ENCODE measurements around the gene TMEM201. TPM values are rescaled to one million over a fixed set of nuclear protein-coding genes. Genes with fewer than 3 reads are reported as not detected.
A peak's percentile ranks its signal among the peaks of the same experiment; 100 is the strongest.

The TMEM201 gene
- total and polyA plus RNA-seq, 2 donors (not counting 3 experiments of a cell fraction or from before 2014, with no cell fraction given), result 8.3 to 24.8 TPM

DNA sequence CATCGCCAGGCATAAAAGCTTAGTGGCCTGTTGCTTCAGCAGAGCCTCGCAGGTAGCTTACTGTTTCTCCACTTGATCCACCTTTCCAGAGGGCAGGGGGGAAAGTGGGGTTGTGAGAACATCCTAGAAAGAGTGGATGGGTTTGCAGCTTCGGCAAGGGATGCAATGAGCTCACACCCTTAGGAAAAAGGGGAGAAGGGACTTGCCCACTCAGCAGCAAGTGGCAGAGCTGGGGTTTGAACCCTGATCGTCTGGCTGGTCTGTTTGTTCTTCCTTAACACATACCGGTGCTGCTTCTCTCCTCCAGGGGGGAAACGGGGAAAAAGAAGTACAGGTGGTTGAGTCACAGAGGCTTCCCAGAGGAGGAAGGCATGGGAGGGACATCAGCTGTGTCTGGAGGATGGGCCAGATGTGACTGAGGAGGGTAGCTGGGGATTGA, 1.0 kb downstream of the TMEM201 start:
- H2AFZ ChIP-seq (ENCODE audit: low read depth, low read length), result peak overlapping the region; percentile 69
- no peaks in the 10 kb centered on the region for H3K36me3 ChIP-seq (ENCODE audit: control insufficient read depth in 2 of 2, extremely low read depth in 1 of 2, insufficient read depth in 2 of 2, low read length in 2 of 2)
- H3K4me3 ChIP-seq (replicated peaks in 1 of 3; ENCODE audit: insufficient read depth in 1 of 3, low read depth in 1 of 3, low read length in 3 of 3), result peak overlapping the region; percentile 54 to 75 (median 71)
- FAIRE-seq, result peak; percentile 78
- H3K79me2 ChIP-seq (ENCODE audit: control insufficient read depth, insufficient read depth, low read length), result peaks cover 56% of the 10 kb centered on the region
- TF ChIP-seq, protein P1, sequence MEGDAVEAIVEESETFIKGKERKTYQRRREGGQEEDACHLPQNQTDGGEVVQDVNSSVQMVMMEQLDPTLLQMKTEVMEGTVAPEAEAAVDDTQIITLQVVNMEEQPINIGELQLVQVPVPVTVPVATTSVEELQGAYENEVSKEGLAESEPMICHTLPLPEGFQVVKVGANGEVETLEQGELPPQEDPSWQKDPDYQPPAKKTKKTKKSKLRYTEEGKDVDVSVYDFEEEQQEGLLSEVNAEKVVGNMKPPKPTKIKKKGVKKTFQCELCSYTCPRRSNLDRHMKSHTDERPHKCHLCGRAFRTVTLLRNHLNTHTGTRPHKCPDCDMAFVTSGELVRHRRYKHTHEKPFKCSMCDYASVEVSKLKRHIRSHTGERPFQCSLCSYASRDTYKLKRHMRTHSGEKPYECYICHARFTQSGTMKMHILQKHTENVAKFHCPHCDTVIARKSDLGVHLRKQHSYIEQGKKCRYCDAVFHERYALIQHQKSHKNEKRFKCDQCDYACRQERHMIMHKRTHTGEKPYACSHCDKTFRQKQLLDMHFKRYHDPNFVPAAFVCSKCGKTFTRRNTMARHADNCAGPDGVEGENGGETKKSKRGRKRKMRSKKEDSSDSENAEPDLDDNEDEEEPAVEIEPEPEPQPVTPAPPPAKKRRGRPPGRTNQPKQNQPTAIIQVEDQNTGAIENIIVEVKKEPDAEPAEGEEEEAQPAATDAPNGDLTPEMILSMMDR (IDR thresholded peaks at IDR 0.05; ENCODE audit: extremely low read depth in 1 of 2, insufficient read depth in 1 of 2, low read depth in 1 of 2, low read length in 2 of 2), result no peak
- TF ChIP-seq JUN (IDR thresholded peaks at IDR 0.05; ENCODE audit: borderline replicate concordance, insufficient read depth, insufficient read length, low read depth) (no peak), POLR2A (IDR thresholded peaks at IDR 0.05; ENCODE audit: low read depth, low read length) (no peak), POLR2AphosphoS5 (IDR thresholded peaks at IDR 0.05; ENCODE audit: insufficient read depth, low read depth, low read length) (no peak), GATA2 (IDR thresholded peaks at IDR 0.05; ENCODE audit: insufficient read depth, insufficient read length, low read depth, low read length) (no peak), EZH2 (IDR thresholded peaks at IDR 0.05; ENCODE audit: borderline replicate concordance, low read depth, low read length, severe bottlenecking) (no peak), FOS (IDR thresholded peaks at IDR 0.05; ENCODE audit: borderline replicate concordance, insufficient read depth, low read length) (no peak), MYC (IDR thresholded peaks at IDR 0.05; ENCODE audit: low read depth, low read length) (no peak)
- TF ChIP-seq, protein P2, sequence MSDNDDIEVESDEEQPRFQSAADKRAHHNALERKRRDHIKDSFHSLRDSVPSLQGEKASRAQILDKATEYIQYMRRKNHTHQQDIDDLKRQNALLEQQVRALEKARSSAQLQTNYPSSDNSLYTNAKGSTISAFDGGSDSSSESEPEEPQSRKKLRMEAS (IDR thresholded peaks at IDR 0.05; ENCODE audit: insufficient read depth, insufficient read length), result no peak
- no peaks in the 10 kb centered on the region for H3K9me1 ChIP-seq (replicated peaks; ENCODE audit: control insufficient read depth, extremely low read depth, insufficient read depth, low read length)
- H3K9me3 ChIP-seq (replicated peaks; ENCODE audit: control insufficient read depth, insufficient read depth, low read length), result no peaks in the 10 kb centered on the region
- ChIA-PET POLR2A (no interaction called here), CTCF (interaction anchor here (0.6 to 4.0 kb wide), 6 partner anchors 8 to 95 kb away, joined by 3 to 19 read pairs (median 4); no protein-coding TSS in a partner anchor)
- H3K4me1 ChIP-seq (ENCODE audit: control insufficient read depth, extremely low read depth, insufficient read depth, low read length), result peaks cover 21% of the 10 kb centered on the region
- H3K27me3 ChIP-seq (ENCODE audit: control insufficient read depth in 2 of 2, insufficient read depth in 2 of 2, low read length in 2 of 2), result no peaks in the 10 kb centered on the region
- TSS peak; percentile 15 for BruUV-seq (replicated peaks)
- DNase-seq (ENCODE audit: low read depth, low spot score), result no peak
- H4K20me1 ChIP-seq (replicated peaks; ENCODE audit: control insufficient read depth, extremely low read depth, insufficient read depth, low read length), result no peaks in the 10 kb centered on the region
- dilution Hi-C loops (cut with MboI; ENCODE audit: extremely low pct_ligation_motif_present, low sequenced_read_pairs) (no loop called here), intact Hi-C loops (cut with micrococcal nuclease) (loop anchor here (1.0 kb wide), 1 partner anchor 50 kb away; the partner anchor contains the start of gene SLC25A33)
- H3K9ac ChIP-seq (replicated peaks; ENCODE audit: extremely low read depth, insufficient read depth, low read length), result peak overlapping the region; percentile 70
- H3K27ac ChIP-seq (ENCODE audit: insufficient read depth, low read depth, low read length), result peak overlapping the region; percentile 3
- peak overlapping the region; percentile 79 for H3K4me2 ChIP-seq (ENCODE audit: insufficient read depth, low read length)
